B cell (primary cell): ENCODE measurements around the gene JAG2. TPM values are rescaled to one million over a fixed set of nuclear protein-coding genes. Genes with fewer than 3 reads are reported as not detected.
A peak's percentile ranks its signal among the peaks of the same experiment; 100 is the strongest.

ENCODE experiments used
- ATAC-seq: fragments of 200-7000 bp; cut with Tn5 transposase; one replicate; pipeline ENCODE4 v1.10.0; 2021; ENCODE audit warnings: low read depth, mild to moderate bottlenecking, moderate number of reproducible peaks, moderate library complexity
- CTCF ChIA-PET: fragments of 350-600 bp; sonication (Branson Sonifier 250); formaldehyde crosslinking; loops from one replicate; lab custom pipeline; 2021; ENCODE audit warnings: antibody characterized with exemption, inconsistent platforms; lab: Charles Lee
- POLR2A ChIA-PET: fragments of 350-600 bp; sonication (Branson Sonifier 250); formaldehyde crosslinking; loops from one replicate; lab custom pipeline; 2021; ENCODE audit warnings: antibody characterized with exemption; lab: Charles Lee
- DNase-seq: peaks from one replicate; pipeline ENCODE4 v3.0.0; 2013
- H2AFZ ChIP-seq: 2 replicates; pipeline ENCODE4 v1.6.1; 2012; ENCODE audit warnings: mild to moderate bottlenecking, low read depth, low read length; ENCODE audit not compliant: insufficient read depth, poor library complexity, severe bottlenecking
- H3K27ac ChIP-seq, 2 donors: 1 replicate in 1 of 2; 2 replicates in 1 of 2; pipeline ENCODE4 v1.5.1; 2012 to 2013; ENCODE audit warnings: low read length in 2 of 2, mild to moderate bottlenecking in 2 of 2, moderate library complexity in 1 of 2
- H3K27me3 ChIP-seq, 4 experiments: fragments of 200-600 bp in 1 of 4; sonication (generic) in 1 of 4; replicated peaks in 1 of 4; 1 replicate in 2 of 4; 2 replicates in 2 of 4; pipeline versions ENCODE4 v1.6.1 to v1.7.0; 2013 to 2016; ENCODE audit warnings: low read length in 3 of 4, mild to moderate bottlenecking in 2 of 4, mixed read lengths in 1 of 4, moderate library complexity in 1 of 4; ENCODE audit not compliant: insufficient read depth in 4 of 4, control insufficient read depth in 3 of 4; ENCODE audit errors: control extremely low read depth in 1 of 4
- H3K36me3 ChIP-seq, 2 experiments: replicated peaks in 1 of 2; 1 replicate in 1 of 2; 2 replicates in 1 of 2; pipeline versions ENCODE4 v1.6.1 to v1.7.1; 2013; ENCODE audit warnings: low read length in 1 of 2; ENCODE audit not compliant: insufficient read depth in 2 of 2, control insufficient read depth in 1 of 2; ENCODE audit errors: control extremely low read depth in 1 of 2, extremely low read depth in 1 of 2
- H3K4me1 ChIP-seq, 2 donors: fragments of 200-600 bp in 1 of 2; sonication (generic) in 1 of 2; 1 replicate in 1 of 2; 2 replicates in 1 of 2; pipeline versions ENCODE4 v1.5.1 to v1.6.1; 2013 to 2017; ENCODE audit warnings: low read length in 2 of 2; ENCODE audit not compliant: control insufficient read depth in 2 of 2, insufficient read depth in 2 of 2
- H3K4me2 ChIP-seq: replicated peaks from 2 replicates; pipeline ENCODE3; 2012; ENCODE audit warnings: mild to moderate bottlenecking, low read depth, low read length; ENCODE audit not compliant: poor library complexity, severe bottlenecking
- H3K4me3 ChIP-seq, 5 experiments: fragments of 200-600 bp in 1 of 5; sonication (generic) in 1 of 5; 1 replicate in 3 of 5; 2 replicates in 2 of 5; pipeline versions ENCODE4 v1.5.1 to v1.7.0; 2011 to 2016; ENCODE audit warnings: low read length in 4 of 5, mild to moderate bottlenecking in 4 of 5, low read depth in 2 of 5, control low read depth in 1 of 5, moderate library complexity in 1 of 5; ENCODE audit not compliant: insufficient read depth in 1 of 5; ENCODE audit errors: control extremely low read depth in 1 of 5, extremely low read depth in 1 of 5
- H3K79me2 ChIP-seq: fragments of 200-600 bp; sonication (generic); one replicate; pipeline ENCODE4 v1.6.0; 2016; ENCODE audit warnings: low read length; ENCODE audit not compliant: control insufficient read depth, insufficient read depth
- H3K9ac ChIP-seq: fragments of 200-600 bp; sonication (generic); 2 replicates; pipeline ENCODE4 v1.6.1; 2017; ENCODE audit warnings: mild to moderate bottlenecking, low read length, moderate library complexity
- H3K9me3 ChIP-seq, 3 donors: one replicate each; pipeline versions ENCODE4 v1.6.1 to v1.7.1; 2013; ENCODE audit warnings: low read length in 2 of 3; ENCODE audit not compliant: control insufficient read depth in 2 of 3, insufficient read depth in 1 of 3; ENCODE audit errors: control extremely low read depth in 1 of 3
- H4K20me1 ChIP-seq: 2 replicates; pipeline ENCODE4 v1.6.0; 2012; ENCODE audit warnings: mild to moderate bottlenecking, low read length; ENCODE audit not compliant: insufficient read depth, control insufficient read depth, poor library complexity, severe bottlenecking
- H3K27ac Mint-ChIP-seq: one replicate; pipeline ENCODE4 v1.8.0; 2021; ENCODE audit warnings: mixed read lengths
- H3K27me3 Mint-ChIP-seq: one replicate; pipeline ENCODE4 v1.8.0; 2021; ENCODE audit warnings: mixed read lengths
- H3K4me1 Mint-ChIP-seq: one replicate; pipeline ENCODE4 v1.8.0; 2021; ENCODE audit warnings: mixed read lengths
- H3K4me3 Mint-ChIP-seq: one replicate; pipeline ENCODE4 v1.8.0; 2021; ENCODE audit warnings: mixed read lengths
- H3K9me3 Mint-ChIP-seq: one replicate; pipeline ENCODE4 v1.8.0; 2022; ENCODE audit warnings: mixed read lengths; ENCODE audit not compliant: insufficient read depth
- CTCF ChIP-seq: fragments of 200-600 bp; IDR thresholded peaks from one replicate; pipeline ENCODE4 v1.8.0; 2022; ENCODE audit warnings: antibody characterized with exemption, mild to moderate bottlenecking
- EZH2 ChIP-seq: IDR thresholded peaks from 2 replicates; pipeline ENCODE4 v1.6.1; 2012; ENCODE audit warnings: borderline replicate concordance, low read depth, mild to moderate bottlenecking, moderate library complexity, low read length; ENCODE audit not compliant: insufficient read depth, poor library complexity, severe bottlenecking
- WGBS: methylation state at CpG from one replicate; pipeline ENCODE4 v1.1.5; 2013; ENCODE audit warnings: missing lambda C conversion rate; ENCODE audit not compliant: insufficient coverage; 5-methylcytosine and 5-hydroxymethylcytosine counted together
- intact Hi-C: fragments of 100-400 bp; cut with micrococcal nuclease; formaldehyde crosslinking; loops from one replicate; pipeline ENCODE4 v1.10.0; 2022
- polyA plus RNA-seq: library from polyadenylated mRNA; depleted of rRNA; stranded (reverse); fragments of >200 nt; gene quantifications from 2 replicates; pipeline ENCODE4 v1.2.3, GENCODE V29; 2012
- total RNA-seq, 2 donors: library from RNA; stranded (reverse); fragments of 120-200 nt in 1 of 2; gene quantifications; 1 replicate in 1 of 2; 2 replicates in 1 of 2; pipeline versions ENCODE4 v1.2.3 to v1.2.4, GENCODE V29; 2013 to 2022

The JAG2 gene
- total and polyA plus RNA-seq, 2 donors (not counting 1 experiment from before 2014, with no cell fraction given) = 0.27 to 0.34 TPM

GRCh38 chr14:105192866-105193731 lies 24.5 kb upstream of the JAG2 start:
- Mint-ChIP-seq H3K4me1 (peaks cover 30% of the 10 kb centered on the region), H3K27ac (no peak overlapping the region), H3K27me3 (peaks cover 33% of the 10 kb centered on the region), H3K4me3 (peak overlapping the region; percentile 72), H3K9me3 (no peaks in the 10 kb centered on the region)
- H2AFZ ChIP-seq = peak overlapping the region; percentile 58
- H3K4me1 ChIP-seq = peaks cover 43 to 47% of the 10 kb centered on the region in 2 donors
- no peaks in the 10 kb centered on the region for H4K20me1 ChIP-seq
- DNase-seq (peak; percentile 39), ATAC-seq (peak; percentile 22)
- peak overlapping the region; percentile 75 for H3K4me2 ChIP-seq
- peak overlapping the region in 2 of 5 experiments; percentile 9 to 18 for H3K4me3 ChIP-seq
- intact Hi-C loops = no loop called here
- H3K79me2 ChIP-seq = no peaks in the 10 kb centered on the region
- H3K36me3 ChIP-seq = no peaks in the 10 kb centered on the region
- CTCF ChIA-PET = interaction anchor here (1.2 kb wide), 1 partner anchor 12 kb away, joined by 5 read pairs; no protein-coding TSS in a partner anchor
- peak overlapping the region; percentile 23 for H3K9ac ChIP-seq
- peaks cover 0 to 23% (median 0%) of the 10 kb centered on the region in 3 donors for H3K9me3 ChIP-seq
- TF ChIP-seq CTCF (no peak), EZH2 (no peak)
- peaks cover 0 to 55% (median 24%) of the 10 kb centered on the region in 4 experiments for H3K27me3 ChIP-seq
- POLR2A ChIA-PET = no interaction called here
- no peak overlapping the region for H3K27ac ChIP-seq
- WGBS = 5% methylated on average over 26 of the region's 29 CpGs
